GM12891 (cell line): ENCODE data around the gene PRSS38.

Experiments used
- POLR2A ChIP-seq: IDR thresholded peaks from 2 replicates; pipeline ENCODE4 v1.6.1; 2011; ENCODE audit warnings: low read depth, low read length, control low read depth
- POLR2AphosphoS5 ChIP-seq: IDR thresholded peaks from 2 replicates; pipeline ENCODE4 v1.6.1; 2011; ENCODE audit warnings: low read depth, low read length, control low read depth
- TAF1 ChIP-seq: IDR thresholded peaks from 2 replicates; pipeline ENCODE4 v1.6.1; 2011; ENCODE audit warnings: low read depth, low read length, control low read depth

GRCh38 chr1:227794817-227795192 lies 20.7 kb upstream of the PRSS38 start:
- TF ChIP-seq TAF1: no peak
- no peak for TF ChIP-seq POLR2AphosphoS5
- TF ChIP-seq POLR2A: no peak
